GM18870 (cell line): ENCODE measurements around the gene POC5.

Experiments used
- ATAC-seq: cut with Tn5 transposase; IDR thresholded peaks from one replicate; pipeline ENCODE4 v1.9.1; 2021; ENCODE audit warnings: moderate library complexity; ENCODE audit not compliant: unreplicated experiment

The POC5 gene

DNA sequence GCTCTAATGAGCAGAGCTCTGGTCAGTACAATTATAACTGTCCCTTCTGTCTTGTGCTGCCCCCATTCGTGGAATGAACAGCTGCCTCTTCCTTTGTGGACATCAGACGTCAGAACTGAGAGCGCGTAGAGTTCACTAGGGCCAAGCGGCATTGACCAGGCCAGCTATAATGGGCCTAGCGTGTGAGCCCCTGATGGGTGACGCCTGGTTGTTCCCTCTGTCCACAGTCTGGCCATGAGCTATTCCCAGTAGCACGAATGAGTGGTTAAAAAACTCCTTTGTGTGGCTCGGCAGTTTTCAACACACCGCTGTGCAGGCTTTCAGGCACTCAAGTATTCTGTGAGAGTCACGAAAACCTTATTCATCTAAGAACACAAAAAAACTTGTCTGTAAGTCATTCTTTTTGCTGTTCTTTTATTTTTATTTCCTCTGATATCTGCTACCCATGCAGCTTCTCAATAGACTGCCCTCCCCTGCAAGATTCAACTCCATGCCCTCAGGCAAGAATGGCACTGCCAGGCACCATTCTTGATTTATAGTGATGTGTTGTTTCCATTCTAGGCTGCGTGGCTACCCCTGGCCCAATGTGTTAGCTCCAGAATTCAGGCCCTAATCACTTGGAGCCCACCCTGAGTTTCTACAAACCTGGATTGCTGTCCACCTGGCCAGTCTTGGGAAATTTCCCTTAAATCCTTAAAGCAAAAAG is 53.5 kb downstream of the POC5 start:
- no peak for ATAC-seq

DNA sequence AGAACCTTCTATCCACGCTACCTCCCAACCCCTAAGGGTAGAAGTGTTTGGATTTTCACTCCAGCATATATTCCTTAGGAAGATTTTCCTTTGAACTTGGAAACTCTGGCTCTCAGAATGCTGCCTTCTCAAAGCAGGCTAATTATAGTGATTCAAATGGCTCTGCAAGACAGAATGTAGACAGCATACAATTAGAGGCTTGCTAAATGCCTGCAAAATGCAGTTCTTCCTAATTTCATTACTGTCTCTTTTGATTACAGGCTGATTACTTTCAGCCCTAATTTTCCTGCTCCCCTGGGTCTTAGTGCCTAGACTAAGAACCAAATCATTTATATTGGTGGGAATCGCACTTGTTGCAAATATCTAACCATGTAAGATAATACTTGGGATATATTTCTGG is 55.2 kb downstream of the POC5 start:
- ATAC-seq = no peak

DNA sequence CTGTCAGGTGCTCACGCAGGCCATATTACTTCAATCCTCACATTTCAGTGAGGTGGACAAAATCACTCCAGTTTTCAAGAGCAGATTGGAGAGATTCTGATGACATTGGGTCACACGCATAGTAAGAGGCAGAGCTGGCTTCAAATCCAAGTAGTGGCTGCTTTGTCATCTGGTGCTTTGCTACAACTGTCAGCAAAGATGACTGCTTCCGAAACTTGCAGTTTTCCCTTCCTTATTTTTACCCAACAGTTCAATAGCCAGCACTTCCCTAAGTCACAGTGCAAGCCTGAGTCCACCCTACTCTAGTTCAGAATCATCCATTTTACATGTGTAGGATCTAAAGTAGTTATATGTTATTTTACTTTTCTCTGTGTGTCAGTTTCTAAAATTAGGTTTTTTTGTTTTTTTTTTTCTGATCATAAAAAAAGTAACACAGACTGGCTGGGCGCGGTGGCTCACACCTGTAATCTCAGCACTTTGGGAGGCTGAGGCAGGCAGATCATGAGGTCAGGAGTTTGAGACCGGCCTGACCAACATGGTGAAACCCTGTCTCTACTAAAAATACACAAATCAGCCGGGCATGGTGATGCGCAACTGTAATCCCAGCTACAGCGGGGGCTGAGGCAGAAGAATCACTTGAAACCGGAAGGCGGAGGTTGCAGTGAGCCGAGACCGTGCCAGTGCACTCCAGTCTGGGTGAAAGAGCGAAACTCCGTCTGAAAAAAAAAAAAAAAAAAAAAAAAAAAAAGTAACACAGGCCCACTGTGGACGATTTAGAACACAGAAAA is 56.4 kb downstream of the POC5 start:
- no peak for ATAC-seq

DNA sequence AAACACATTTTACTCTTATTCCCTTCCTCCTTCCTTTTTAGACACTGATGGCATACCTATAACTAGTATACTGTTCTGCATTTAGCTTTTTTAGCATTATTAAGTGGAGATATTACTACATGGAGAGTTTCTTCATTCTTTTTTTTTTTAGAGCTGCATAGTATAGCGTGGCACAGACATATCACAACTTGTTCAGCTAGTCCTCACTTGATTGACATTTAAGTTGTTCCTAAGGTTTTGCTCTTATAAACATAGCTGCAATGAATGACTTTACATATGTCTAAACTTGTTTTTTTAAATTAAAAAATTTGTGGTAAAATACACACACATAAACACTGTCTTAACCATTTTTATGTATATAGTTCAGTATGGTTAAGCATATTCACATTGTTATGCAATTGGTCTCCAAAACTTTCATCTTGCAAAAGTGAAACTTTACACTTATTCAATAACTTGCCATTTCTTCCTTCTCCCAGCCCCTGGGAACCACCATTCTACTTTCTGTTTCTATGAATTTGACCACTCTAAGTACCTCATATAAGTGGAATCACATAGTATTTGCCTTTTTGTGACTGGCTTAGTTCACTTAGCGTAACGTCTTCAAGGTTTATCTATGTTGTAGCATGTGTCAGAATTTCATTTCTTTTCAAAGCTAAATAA is 57.3 kb downstream of the POC5 start:
- no peak for ATAC-seq

DNA sequence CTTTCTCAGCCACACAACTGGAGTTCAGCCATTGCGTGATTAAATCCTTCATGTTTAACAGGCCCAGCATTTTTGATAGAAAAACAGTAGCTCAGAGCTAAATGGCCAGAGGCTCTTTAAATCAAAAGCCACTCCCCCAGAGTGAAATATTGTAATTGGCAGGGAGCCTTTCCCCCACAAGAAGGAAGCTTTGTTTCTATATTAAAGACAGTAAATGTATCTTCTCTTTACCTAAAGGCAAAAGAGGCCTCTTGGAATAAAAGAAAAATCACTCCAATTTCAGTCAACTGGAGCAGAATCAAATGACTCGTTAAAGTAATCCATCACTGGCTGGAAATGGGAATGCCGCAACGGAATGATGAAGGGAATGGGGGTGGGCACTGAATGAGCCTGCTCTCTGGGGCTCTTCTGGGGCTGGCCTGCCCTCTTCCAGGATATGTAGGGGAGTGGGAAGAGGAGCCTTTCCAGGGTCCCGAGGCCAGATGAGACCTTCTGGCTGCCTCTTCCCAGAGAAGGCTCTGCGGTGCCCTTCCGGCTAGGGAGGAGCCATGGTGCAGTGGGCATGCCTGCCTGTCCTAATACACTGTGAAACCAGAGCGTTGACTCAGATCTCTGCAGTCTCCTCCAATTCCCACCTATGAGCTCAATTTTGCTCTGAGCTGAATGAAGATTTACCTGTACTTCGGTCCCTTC is 60.8 kb downstream of the POC5 start:
- no peak for ATAC-seq

DNA sequence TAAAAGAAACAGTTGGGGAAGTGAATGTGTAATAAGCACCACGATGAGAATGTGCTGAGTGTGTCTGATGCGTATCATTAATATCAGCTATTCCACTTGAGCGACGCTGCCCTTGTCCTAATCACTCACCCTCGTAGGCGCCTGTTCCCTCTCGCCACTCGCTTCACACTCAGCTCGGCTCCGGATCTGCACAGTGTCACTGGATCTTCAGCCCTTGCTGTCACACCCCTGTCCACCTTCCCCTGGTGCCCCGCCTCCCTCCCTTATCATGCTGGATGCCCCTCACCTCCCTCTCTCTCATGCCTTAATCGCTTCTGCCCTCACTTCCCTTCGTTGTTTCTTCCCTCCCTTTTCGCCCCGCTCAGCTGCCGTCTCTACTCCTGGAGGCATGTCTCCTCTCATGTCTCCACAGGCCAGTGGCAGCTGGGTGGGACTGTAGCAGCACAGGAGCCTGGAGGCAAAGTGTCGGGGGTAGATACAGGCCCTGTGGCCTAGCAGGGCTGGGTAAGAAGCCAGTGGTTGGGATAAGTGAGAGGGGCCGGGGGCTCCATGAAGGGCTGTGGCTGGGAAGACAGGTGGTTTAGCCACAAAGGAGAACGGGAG is 62.4 kb downstream of the POC5 start:
- no peak for ATAC-seq

DNA sequence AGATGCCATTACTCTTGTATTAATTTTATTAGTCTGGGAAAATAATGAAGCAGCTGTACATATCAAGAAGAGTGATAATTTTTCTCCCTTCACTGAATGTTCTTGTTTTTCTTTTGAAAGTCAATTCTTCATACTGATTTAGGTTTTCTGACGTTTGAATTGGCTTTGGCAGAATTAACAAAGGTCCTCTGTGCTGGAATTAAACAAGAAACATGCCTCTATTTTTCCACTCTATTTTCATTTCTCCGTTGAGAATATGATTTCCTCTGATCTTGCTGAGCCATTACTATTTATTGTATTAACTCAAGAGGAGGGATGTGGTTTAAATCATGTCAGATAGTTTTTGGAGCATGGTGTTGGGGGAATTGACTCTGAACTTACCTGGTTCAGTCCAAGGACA is 63.7 kb downstream of the POC5 start:
- ATAC-seq = no peak

DNA sequence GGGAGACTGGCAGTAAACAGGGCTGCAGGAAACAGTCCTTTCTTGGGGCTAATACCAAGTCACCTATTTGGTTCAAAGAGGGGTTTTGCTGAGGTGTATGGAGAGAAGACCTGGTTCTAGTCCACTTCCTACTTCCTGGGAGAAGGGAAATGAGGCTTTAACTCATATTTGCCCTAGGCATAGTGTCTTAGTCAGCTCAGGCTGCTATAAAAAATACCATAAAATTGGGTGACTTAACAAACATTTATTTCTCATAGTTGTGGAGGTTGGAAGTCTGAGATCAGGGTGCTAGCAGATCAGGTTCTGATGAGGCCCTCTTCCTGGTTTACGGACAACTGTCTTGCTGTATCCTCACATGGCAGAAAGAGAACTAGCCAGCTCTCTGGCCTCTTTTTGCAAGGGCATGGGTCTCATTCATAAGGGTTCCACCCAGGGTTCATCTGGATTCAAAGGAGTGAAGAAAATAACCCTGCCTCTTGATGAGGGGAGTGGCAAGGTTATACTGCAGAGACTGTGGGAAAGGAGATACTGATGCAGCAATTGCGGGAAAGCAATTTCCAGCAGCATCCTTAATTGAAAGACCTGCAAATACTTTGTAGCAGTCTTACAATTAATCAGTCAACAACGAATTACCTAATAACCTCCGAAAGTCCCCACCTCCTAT is 65.5 kb downstream of the POC5 start:
- ATAC-seq = no peak

DNA sequence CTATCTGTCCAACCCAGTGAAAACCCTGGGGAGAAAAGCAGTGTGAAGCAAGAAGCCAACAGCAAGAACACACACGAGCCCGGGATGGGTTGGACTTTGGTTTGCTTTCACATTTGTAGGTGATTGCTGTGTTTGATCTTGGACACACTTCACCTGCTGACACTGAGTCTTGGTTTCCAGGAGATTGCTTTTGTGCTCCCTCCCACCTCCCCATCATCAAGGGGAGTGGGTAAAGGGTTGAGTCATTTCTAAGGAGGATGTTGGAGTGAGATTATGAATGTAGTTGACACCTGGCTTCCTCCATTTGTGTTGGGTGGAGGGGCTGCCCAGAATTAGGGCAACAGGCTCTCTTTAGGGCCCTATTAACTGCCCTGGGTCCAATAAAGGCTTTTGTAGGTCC is 68.5 kb downstream of the POC5 start:
- no peak for ATAC-seq

DNA sequence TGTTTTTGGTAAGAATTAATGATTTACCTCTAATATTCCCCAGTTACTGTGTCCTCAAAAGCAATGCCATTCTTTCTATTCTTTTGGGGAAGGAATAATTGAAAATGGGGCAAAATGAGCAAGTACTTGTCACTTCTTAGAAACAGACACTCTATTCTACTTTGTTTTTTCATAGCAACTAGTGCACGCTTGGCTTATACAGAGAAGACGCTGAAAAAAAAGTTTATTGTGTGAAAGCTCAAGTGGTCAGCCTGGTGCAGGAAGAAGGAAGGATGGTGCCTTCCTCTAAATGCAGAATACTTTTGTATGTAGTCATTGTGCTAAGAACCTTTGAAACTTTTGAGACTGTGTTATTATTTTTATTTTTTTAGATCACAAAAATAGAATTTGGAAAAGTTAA is 76.4 kb downstream of the POC5 start:
- no peak for ATAC-seq

DNA sequence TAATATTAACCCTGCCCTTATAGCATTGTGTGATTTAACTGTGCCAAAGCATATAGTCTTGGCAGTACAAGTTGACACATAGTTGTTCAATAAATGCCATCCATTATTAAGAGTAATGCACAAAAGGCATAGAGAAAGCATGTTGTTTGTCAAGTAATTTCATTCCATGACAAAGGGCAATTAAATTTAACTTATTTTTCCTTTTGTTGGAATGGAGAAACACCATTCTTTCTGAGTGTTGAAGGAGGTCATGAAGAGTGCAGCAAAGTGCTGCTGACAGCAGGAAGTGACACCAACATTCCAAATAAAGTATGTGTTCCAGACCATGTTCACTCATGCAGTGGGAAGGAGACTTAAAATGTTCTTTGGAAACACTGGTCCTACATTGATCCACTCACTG is 76.8 kb downstream of the POC5 start:
- ATAC-seq = no peak

DNA sequence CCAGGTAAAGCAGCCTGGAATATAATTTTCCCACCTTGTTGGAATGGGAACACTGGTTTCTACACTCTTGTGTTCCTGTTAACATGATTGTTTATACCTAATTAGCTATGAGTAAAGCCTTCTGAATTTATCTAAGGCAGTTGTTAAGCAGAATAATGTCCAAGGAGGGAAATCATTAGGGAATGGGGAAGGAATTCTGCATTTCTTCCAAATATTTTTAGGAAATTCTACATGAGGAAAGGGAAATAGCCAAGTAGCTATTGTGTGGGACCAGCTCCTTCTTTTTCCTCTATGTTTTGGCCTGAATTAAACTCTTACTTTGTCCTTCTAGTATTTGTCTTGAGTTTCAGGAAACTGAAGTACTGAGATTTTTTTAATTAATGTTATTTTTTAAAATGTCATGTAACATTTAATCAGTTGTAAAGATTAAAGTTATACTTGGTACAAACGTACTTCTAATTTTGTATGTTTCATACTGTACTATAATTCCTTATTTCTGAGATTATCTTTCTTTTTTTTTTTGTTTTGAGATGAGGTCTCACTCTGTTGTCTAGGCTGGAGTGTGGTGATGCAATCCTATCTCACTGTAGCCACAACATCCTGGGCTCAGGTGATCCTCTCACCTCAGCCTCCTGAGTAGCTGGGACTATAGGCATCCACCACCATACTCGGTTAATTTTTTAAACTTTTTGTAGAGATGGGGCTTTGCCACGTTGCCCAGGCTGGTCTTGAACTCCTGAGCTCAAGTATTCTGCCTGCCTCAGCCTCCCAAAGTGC is 77.5 kb downstream of the POC5 start:
- ATAC-seq = no peak

DNA sequence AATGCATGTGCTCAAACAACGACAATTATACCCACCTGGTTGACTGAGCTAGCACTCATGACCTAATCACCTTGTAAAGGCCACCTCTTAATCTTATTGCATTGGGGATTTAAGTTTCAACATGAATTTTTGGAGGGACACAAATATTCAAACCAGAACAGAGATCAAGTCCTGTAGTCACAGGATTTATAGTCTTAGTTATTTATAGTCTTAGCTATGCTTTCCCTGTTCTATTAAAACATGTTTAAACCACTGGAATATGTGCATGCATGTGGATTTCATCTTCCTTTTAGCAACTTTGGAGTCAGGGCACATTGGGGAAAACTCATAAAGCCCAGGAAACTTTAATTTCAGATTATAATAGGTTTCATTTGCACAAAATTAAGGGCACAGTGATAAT is 79.3 kb downstream of the POC5 start:
- no peak for ATAC-seq

DNA sequence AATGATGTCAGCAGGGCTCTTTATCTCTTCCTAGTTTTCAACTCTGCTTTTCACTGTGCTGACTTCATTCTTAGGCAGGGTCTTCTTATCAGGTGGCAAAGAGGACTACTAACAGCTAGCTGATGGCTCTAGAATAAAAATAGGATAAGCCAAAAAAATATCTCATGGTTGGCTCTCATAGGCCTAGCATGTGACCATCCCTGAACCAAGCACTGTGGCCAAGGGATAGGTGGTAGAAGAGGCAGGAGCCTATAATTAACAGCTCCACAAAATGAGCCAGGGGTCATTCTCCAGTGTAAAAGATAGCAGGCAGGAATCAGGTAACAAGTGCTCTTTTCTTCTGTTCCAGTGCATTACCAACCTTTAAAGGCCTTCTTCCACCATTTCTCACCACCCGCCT is 84.9 kb downstream of the POC5 start:
- ATAC-seq = no peak

DNA sequence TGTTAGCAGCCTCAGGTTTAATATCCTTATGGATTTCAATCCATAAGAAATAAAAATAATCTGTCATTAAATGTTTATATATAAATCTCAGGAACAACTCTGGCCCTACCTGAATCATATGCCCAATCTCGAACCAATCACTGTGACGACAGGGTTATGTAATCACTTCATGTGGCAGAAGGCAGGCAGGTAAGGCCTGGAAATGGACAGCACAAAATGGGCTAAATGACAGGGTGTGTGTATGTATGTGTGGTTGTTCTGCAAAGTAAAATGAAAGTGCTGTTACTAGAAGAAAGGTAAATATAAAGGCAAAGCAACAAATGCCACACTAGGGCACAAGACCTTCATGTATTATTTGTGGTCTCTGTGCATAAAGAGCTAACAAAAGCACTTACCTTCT is 86.4 kb downstream of the POC5 start:
- no peak for ATAC-seq

DNA sequence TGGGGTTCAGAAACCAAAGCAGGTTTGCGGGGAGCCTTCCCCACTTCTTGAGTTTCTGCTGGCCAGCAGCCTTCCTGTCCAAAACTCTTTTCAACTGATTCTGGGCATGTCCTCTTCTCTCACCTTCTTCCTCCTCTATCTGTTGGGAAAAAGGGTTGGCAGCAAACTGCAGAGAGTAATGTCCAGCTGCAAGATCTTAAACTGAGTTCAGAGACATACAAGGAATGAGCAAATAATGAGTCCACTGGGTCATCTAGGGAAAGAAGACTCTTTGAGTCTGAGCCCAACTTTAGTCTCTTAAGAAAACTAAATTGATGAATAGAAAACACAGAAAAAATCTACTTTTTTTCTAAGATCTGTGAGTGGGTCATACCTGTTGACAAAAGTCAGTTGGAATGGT is 89.4 kb downstream of the POC5 start:
- ATAC-seq = no peak

DNA sequence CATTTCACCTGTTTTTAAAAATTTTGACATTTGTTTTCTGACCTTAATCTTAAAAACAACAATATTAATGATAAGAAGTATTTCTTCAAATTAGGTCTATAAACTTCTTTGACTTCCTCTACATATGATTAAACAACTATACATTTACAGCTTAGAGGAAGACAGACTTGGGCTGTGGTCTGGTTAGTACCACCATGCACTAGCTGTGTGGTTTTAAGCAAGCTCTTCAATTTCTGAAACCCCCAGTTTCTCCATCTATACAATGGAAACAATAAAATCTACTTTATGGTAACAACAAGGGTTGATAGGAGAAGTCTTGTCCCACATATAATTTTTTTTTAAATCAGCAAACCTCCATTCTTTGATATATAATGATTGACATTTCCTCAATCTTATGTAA is 90.3 kb downstream of the POC5 start:
- ATAC-seq = no peak
